Testis (tissue), 2 donors: Measurements from ENCODE around the gene OR5D16.

Experiments used
- CTCF ChIP-seq, 3 experiments: fragments of 450-650 bp in 2 of 3; fragments of 200-600 bp in 1 of 3; sonication (generic) in 1 of 3; IDR thresholded peaks; one replicate each; pipeline ENCODE4 v1.5.1; 2016 to 2019; ENCODE audit warnings: antibody characterized with exemption in 3 of 3, mild to moderate bottlenecking in 2 of 3, moderate library complexity in 1 of 3
- POLR2A ChIP-seq: fragments of 450-650 bp; IDR thresholded peaks from one replicate; pipeline ENCODE4 v1.6.1; 2017; ENCODE audit warnings: antibody characterized with exemption, mild to moderate bottlenecking, moderate library complexity

GRCh38 chr11:55838452-55838851 is at the start of gene OR5D16:
- TF ChIP-seq CTCF (IDR thresholded peaks at IDR 0.05) (no peak), POLR2A (no peak)
